Fibroblast of lung (primary cell): ENCODE data around the gene RENBP. TPM values are rescaled to one million over a fixed set of nuclear protein-coding genes. Genes with fewer than 3 reads are reported as not detected.

Experiments used
- DNase-seq, 2 donors: peaks; one replicate each; pipeline versions ENCODE4 v3.0.0 to v3.0.0-alpha.2; 2010; ENCODE audit warnings: low read depth in 2 of 2
- H2AFZ ChIP-seq: 2 replicates; pipeline ENCODE4 v1.5.1; 2012; ENCODE audit warnings: low read length, control low read depth, inconsistent platforms
- H3K27ac ChIP-seq: 2 replicates; pipeline ENCODE4 v1.5.1; 2011; ENCODE audit warnings: low read length, control low read depth; ENCODE audit not compliant: insufficient read depth
- H3K27me3 ChIP-seq: 2 replicates; pipeline ENCODE4 v1.5.1; 2011; ENCODE audit warnings: mild to moderate bottlenecking, low read length; ENCODE audit not compliant: control insufficient read depth, insufficient read depth
- H3K36me3 ChIP-seq: 2 replicates; pipeline ENCODE4 v1.5.1; 2011; ENCODE audit warnings: low read length; ENCODE audit not compliant: control insufficient read depth, insufficient read depth
- H3K4me1 ChIP-seq: 2 replicates; pipeline ENCODE4 v1.5.1; 2011; ENCODE audit warnings: low read length; ENCODE audit not compliant: control insufficient read depth, insufficient read depth; ENCODE audit errors: extremely low read depth
- H3K4me2 ChIP-seq: 2 replicates; pipeline ENCODE4 v1.5.1; 2011; ENCODE audit warnings: low read length, control low read depth; ENCODE audit not compliant: insufficient read depth; ENCODE audit errors: extremely low read depth
- H3K4me3 ChIP-seq, 4 experiments: fragments of 200-600 bp in 1 of 4; sonication (generic) in 1 of 4; replicated peaks in 1 of 4; 2 replicates each; pipeline ENCODE4 v1.5.1; 2011 to 2016; ENCODE audit warnings: low read length in 4 of 4, low read depth in 3 of 4, mild to moderate bottlenecking in 3 of 4, control low read depth in 2 of 4, inconsistent platforms in 1 of 4, mixed read lengths in 1 of 4; ENCODE audit not compliant: insufficient read depth in 1 of 4; ENCODE audit errors: control extremely low read depth in 1 of 4
- H3K79me2 ChIP-seq: 2 replicates; pipeline ENCODE4 v1.5.1; 2012; ENCODE audit warnings: mild to moderate bottlenecking, low read length, inconsistent platforms; ENCODE audit not compliant: control insufficient read depth, insufficient read depth
- H3K9ac ChIP-seq: 2 replicates; pipeline ENCODE4 v1.5.1; 2011; ENCODE audit warnings: mild to moderate bottlenecking, low read length, control low read depth; ENCODE audit not compliant: insufficient read depth
- H3K9me3 ChIP-seq: 2 replicates; pipeline ENCODE4 v1.5.1; 2012; ENCODE audit warnings: low read depth, low read length; ENCODE audit not compliant: control insufficient read depth, insufficient read depth
- H4K20me1 ChIP-seq: 2 replicates; pipeline ENCODE4 v1.5.1; 2011; ENCODE audit warnings: low read length; ENCODE audit not compliant: control insufficient read depth, insufficient read depth; ENCODE audit errors: extremely low read depth
- CTCF ChIP-seq, 2 donors: IDR thresholded peaks in 1 of 2; conservative IDR thresholded peaks in 1 of 2; 1 replicate in 1 of 2; 2 replicates in 1 of 2; pipeline ENCODE4 v1.5.1; 2011 to 2012; ENCODE audit warnings: low read length in 2 of 2, control low read depth in 1 of 2, inconsistent platforms in 1 of 2, low read depth in 1 of 2, mild to moderate bottlenecking in 1 of 2
- EZH2 ChIP-seq: IDR thresholded peaks from 2 replicates; pipeline ENCODE4 v1.5.1; 2012; ENCODE audit warnings: low read length, control low read depth, mild to moderate bottlenecking; ENCODE audit errors: missing control alignments
- polyA plus RNA-seq, 2 donors: library from polyadenylated mRNA; depleted of rRNA in 1 of 2; stranded (reverse) in 1 of 2; unstranded in 1 of 2; fragments of >200 nt; gene quantifications; 2 replicates each; pipeline ENCODE4 v1.2.1, GENCODE V29; 2011 to 2012; ENCODE audit warnings: missing spikeins in 1 of 2
- total RNA-seq: library from RNA; depleted of rRNA; stranded (reverse); fragments of >200 nt; gene quantifications from 2 replicates; pipeline ENCODE4 v1.2.1, GENCODE V29; 2014

RENBP gene
- total and polyA plus RNA-seq, 2 donors (not counting 1 experiment from before 2014, with no cell fraction given): 0.92 to 8.8 TPM

- no peaks in the 10 kb centered on the region for H4K20me1 ChIP-seq
- no peaks in the 10 kb centered on the region for H3K9me3 ChIP-seq
- H3K27ac ChIP-seq: no peak overlapping the region
- no peak for DNase-seq
- no peak overlapping the region for H3K9ac ChIP-seq
- H3K4me2 ChIP-seq: no peak overlapping the region
- H3K4me1 ChIP-seq: peaks cover 2% of the 10 kb centered on the region
- TF ChIP-seq CTCF (conservative IDR thresholded peaks at IDR 0.05 in 1 of 2, IDR thresholded peaks at IDR 0.05 in 1 of 2; ENCODE audit: low read depth in 1 of 2, low read length in 2 of 2): no peak
- TF ChIP-seq EZH2: no peak
- H3K27me3 ChIP-seq: no peaks in the 10 kb centered on the region
- H3K36me3 ChIP-seq: peaks cover 58% of the 10 kb centered on the region
- no peak overlapping the region for H3K4me3 ChIP-seq
- H2AFZ ChIP-seq: no peak overlapping the region
- no peaks in the 10 kb centered on the region for H3K79me2 ChIP-seq
These were observed 9.6 kb upstream of the RENBP start for GRCh38 chrX:153953892-153954557.

- Histone ChIP-seq H3K9me3 (no peaks in the 10 kb centered on the region), H3K9ac (no peak overlapping the region), H3K27me3 (no peaks in the 10 kb centered on the region), H3K36me3 (peaks cover 56% of the 10 kb centered on the region), H3K4me3 (no peak overlapping the region), H4K20me1 (no peaks in the 10 kb centered on the region), H3K27ac (peak overlapping the region; percentile 43), H3K4me2 (no peak overlapping the region), H3K4me1 (peaks cover 2% of the 10 kb centered on the region), H2AFZ (no peak overlapping the region), H3K79me2 (no peaks in the 10 kb centered on the region)
- DNase-seq: peak; percentile 47 to 59
- TF ChIP-seq CTCF (conservative IDR thresholded peaks at IDR 0.05 in 1 of 2, IDR thresholded peaks at IDR 0.05 in 1 of 2; ENCODE audit: low read depth in 1 of 2, low read length in 2 of 2): peak; percentile 70 to 76
- no peak for TF ChIP-seq EZH2
These were observed 8.9 kb upstream of the RENBP start for GRCh38 chrX:153953342-153953830.

- no peak overlapping the region for H3K27ac ChIP-seq
- peaks cover 2% of the 10 kb centered on the region for H3K4me1 ChIP-seq
- no peak overlapping the region for H3K4me3 ChIP-seq
- no peaks in the 10 kb centered on the region for H3K79me2 ChIP-seq
- H3K27me3 ChIP-seq: no peaks in the 10 kb centered on the region
- H2AFZ ChIP-seq: no peak overlapping the region
- H4K20me1 ChIP-seq: no peaks in the 10 kb centered on the region
- no peak overlapping the region for H3K4me2 ChIP-seq
- peaks cover 51% of the 10 kb centered on the region for H3K36me3 ChIP-seq
- H3K9ac ChIP-seq: no peak overlapping the region
- no peaks in the 10 kb centered on the region for H3K9me3 ChIP-seq
- DNase-seq: no peak
- TF ChIP-seq EZH2 (no peak), CTCF (conservative IDR thresholded peaks at IDR 0.05 in 1 of 2, IDR thresholded peaks at IDR 0.05 in 1 of 2; ENCODE audit: low read depth in 1 of 2, low read length in 2 of 2) (no peak)
These were observed 8.1 kb upstream of the RENBP start for GRCh38 chrX:153952373-153953026.
